NCI-H146 treated with DMSO at 0.1 percent for 48 hours (cell line): ENCODE data around the gene DFFB.
A peak's percentile ranks its signal among the peaks of the same experiment; 100 is the strongest.
"Not testable (repeated sequence)": the region's sequence is repeated elsewhere in the genome, so short reads cannot be mapped to it uniquely, and the experiment has no call there.

Experiments
- DNase-seq: peaks from one replicate; lab custom pipeline; 2025; ENCODE audit not compliant: unreplicated experiment; lab: John Stamatoyannopoulos, UW

The DFFB gene

GRCh38 chr1:3856923-3857790 lies at the start of gene DFFB, which contains the start of gene CEP104:
Gene DFFB, plus strand, starts transcription at chr1:3857476. Its CDS starts 128 bp downstream, at chr1:3857604.
Gene CEP104, minus strand, starts transcription at chr1:3857211. Its CDS starts 4,804 bp downstream, at chr1:3852407.
- peak; percentile 92 for DNase-seq

GRCh38 chr1:3807769-3808168 lies 49.5 kb upstream of the DFFB start:
- no peak for DNase-seq

GRCh38 chr1:3809680-3810079 lies 47.6 kb upstream of the DFFB start:
- no peak for DNase-seq

- not testable (repeated sequence) for DNase-seq
Measured at GRCh38 chr1:3810149-3810761, 47.0 kb upstream of the DFFB start.

GRCh38 chr1:3811595-3811911 lies 45.7 kb upstream of the DFFB start:
- DNase-seq: no peak

- DNase-seq: no peak
Measured at GRCh38 chr1:3814065-3814464, 43.2 kb upstream of the DFFB start.

- no peak for DNase-seq
Measured at GRCh38 chr1:3814771-3815561, 42.3 kb upstream of the DFFB start.

- no peak for DNase-seq
Measured at GRCh38 chr1:3816331-3817137, 40.7 kb upstream of the DFFB start.

- no peak for DNase-seq
Measured at GRCh38 chr1:3817138-3817740, 40.0 kb upstream of the DFFB start.

- no peak for DNase-seq
Measured at GRCh38 chr1:3817821-3818597, 39.3 kb upstream of the DFFB start.

GRCh38 chr1:3819771-3820200 lies 37.5 kb upstream of the DFFB start:
- no peak for DNase-seq

- no peak for DNase-seq
Measured at GRCh38 chr1:3820316-3820715, 37.0 kb upstream of the DFFB start.

- no peak for DNase-seq
Measured at GRCh38 chr1:3821004-3821403, 36.3 kb upstream of the DFFB start.

GRCh38 chr1:3821447-3821846 lies 35.8 kb upstream of the DFFB start:
- DNase-seq: no peak

- DNase-seq: no peak
Measured at GRCh38 chr1:3821908-3822307, 35.4 kb upstream of the DFFB start.

GRCh38 chr1:3822421-3822820 lies 34.9 kb upstream of the DFFB start:
- no peak for DNase-seq

- no peak for DNase-seq
Measured at GRCh38 chr1:3824650-3825049, 32.6 kb upstream of the DFFB start.

- no peak for DNase-seq
Measured at GRCh38 chr1:3825356-3825755, 31.9 kb upstream of the DFFB start.

- DNase-seq: no peak
Measured at GRCh38 chr1:3827813-3828307, 29.4 kb upstream of the DFFB start.

- no peak for DNase-seq
Measured at GRCh38 chr1:3828391-3828790, 28.9 kb upstream of the DFFB start.
